C4-2B (cell line): Measurements from ENCODE around the gene PLXNA3.

Experiments used
- H3K27ac ChIP-seq: fragments of 450-650 bp; 2 replicates; pipeline ENCODE4 v1.5.1; 2017
- ZFX ChIP-seq: fragments of 450-650 bp; IDR thresholded peaks from 2 replicates; pipeline ENCODE4 v1.6.1; 2017
- TF ChIP-seq, protein P1 (sequence below): fragments of 450-650 bp; conservative IDR thresholded peaks from 2 replicates; pipeline ENCODE4 v1.5.1; 2017; ENCODE audit warnings: mild to moderate bottlenecking

Gene PLXNA3

DNA sequence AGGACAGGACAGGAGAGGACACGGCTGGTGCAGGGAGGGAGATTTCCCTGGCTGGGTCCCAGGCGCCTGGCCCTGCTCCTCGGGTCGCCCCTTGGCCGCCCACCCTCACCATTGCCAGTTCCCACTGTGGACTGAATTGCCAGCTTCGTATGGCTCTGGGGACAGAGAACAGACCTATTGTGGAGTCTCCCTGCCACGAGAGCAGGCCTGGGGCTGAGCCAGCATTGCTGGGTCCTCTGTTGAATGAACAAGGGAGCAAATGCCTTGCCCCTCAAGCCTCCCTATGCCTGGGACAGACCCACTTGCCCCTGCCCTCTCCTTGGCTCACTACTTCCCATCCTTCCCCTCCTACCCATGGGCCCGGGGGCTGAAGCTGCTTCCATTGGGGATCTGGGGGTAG is 4.3 kb downstream of the PLXNA3 start:
- H3K27ac ChIP-seq: no peak overlapping the region
- no peak for TF ChIP-seq ZFX
- TF ChIP-seq, protein P1, sequence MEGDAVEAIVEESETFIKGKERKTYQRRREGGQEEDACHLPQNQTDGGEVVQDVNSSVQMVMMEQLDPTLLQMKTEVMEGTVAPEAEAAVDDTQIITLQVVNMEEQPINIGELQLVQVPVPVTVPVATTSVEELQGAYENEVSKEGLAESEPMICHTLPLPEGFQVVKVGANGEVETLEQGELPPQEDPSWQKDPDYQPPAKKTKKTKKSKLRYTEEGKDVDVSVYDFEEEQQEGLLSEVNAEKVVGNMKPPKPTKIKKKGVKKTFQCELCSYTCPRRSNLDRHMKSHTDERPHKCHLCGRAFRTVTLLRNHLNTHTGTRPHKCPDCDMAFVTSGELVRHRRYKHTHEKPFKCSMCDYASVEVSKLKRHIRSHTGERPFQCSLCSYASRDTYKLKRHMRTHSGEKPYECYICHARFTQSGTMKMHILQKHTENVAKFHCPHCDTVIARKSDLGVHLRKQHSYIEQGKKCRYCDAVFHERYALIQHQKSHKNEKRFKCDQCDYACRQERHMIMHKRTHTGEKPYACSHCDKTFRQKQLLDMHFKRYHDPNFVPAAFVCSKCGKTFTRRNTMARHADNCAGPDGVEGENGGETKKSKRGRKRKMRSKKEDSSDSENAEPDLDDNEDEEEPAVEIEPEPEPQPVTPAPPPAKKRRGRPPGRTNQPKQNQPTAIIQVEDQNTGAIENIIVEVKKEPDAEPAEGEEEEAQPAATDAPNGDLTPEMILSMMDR: no peak

DNA sequence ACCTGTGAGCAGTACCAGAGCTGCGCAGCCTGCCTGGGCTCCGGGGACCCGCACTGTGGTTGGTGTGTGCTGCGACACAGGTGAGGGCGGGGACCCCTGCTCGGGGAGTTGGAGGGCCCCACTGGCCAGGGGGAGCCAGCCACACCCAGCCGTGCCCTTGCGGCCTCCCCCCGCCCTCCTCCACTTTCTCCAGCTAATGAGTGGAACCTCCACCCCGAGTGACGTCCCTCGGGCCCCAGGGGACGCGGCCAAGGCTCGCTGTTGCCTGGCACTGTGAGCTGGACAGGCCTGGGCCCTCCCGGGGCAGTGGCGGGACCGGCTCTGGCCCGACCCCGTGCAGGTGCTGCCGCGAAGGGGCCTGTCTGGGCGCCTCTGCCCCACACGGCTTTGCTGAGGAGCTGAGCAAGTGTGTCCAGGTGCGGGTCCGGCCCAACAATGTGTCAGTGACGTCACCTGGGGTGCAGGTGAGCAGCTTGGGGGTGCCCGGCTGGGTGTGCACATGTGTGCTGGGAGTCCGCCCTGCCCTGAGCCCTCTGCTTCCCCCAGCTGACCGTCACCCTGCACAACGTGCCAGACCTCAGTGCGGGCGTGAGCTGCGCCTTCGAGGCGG is 5.6 kb downstream of the PLXNA3 start:
- TF ChIP-seq, protein P1: no peak
- no peak for TF ChIP-seq ZFX
- H3K27ac ChIP-seq: no peak overlapping the region

DNA sequence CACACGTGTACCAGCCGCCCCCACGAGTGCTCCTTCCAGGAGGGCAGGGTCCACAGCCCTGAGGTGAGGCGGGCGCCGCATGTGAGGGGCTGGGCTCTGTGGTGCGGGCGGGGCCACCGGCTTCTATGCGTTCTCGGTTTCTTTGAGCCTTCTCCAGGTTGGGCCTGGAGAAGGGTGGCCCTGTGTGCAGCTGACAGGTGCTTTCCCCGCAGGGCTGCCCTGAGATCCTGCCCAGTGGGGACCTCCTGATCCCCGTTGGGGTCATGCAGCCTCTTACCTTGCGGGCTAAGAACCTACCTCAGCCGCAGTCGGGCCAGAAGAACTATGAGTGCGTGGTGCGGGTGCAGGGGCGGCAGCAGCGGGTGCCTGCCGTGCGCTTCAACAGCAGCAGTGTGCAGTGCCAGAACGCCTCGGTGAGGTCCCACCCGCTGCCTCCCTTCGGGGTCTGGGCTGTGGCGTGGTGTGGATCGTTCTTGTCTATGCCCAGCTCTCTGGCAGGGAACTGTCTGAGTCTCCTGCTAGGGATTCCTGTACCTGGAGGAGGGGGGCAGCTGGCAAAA is 6.8 kb downstream of the PLXNA3 start:
- TF ChIP-seq, protein P1: no peak
- TF ChIP-seq ZFX: no peak
- no peak overlapping the region for H3K27ac ChIP-seq

DNA sequence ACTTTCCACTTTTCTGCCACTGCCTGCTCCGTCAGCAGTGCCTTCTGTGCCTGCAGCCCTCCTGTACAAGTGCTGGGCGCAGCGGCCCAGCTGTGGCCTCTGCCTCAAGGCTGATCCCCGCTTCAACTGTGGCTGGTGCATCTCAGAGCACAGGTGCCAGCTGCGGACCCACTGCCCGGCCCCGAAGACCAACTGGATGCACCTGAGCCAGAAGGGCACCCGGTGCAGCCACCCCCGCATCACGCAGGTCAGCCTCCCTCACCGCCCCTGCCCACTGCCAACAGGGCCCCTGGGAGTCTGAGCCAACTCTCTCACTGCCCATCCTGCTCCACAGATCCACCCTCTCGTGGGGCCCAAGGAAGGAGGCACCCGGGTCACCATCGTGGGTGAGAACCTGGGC is 7.5 kb downstream of the PLXNA3 start:
- no peak overlapping the region for H3K27ac ChIP-seq
- TF ChIP-seq ZFX: no peak
- TF ChIP-seq, protein P1: no peak

DNA sequence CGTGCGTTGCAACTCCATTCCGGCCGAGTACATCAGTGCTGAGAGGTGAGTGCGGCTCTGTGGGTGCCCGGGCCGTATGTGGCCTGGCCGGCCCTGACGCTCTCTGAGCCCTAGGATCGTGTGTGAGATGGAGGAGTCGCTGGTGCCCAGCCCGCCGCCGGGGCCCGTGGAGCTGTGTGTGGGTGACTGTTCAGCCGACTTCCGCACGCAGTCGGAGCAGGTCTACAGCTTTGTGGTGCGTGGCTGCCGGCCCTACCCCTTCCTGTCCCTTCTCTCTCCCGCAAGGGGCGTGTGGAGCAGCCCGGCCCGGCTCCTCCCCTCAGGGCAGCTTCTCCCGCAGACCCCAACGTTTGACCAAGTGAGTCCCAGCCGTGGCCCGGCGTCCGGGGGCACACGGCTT is 8.0 kb downstream of the PLXNA3 start:
- no peak overlapping the region for H3K27ac ChIP-seq
- TF ChIP-seq ZFX: no peak
- TF ChIP-seq, protein P1: no peak

DNA sequence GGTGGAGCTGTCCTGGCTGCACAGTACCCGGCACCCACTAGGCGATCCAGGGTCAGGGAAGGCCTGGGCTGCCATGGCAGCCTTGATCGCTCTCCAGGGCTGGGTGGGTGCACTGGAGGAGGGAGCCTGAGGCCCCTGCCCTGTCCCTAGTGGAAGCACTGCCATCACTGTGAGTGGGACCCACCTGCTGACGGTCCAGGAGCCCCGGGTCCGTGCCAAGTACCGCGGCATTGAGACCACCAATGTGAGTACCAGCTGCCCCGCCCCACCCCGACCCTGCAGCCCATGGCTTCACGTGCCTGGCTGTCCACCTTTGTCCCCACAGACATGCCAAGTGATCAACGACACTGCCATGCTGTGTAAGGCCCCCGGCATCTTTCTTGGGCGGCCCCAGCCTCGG is 8.8 kb downstream of the PLXNA3 start:
- TF ChIP-seq ZFX: no peak
- TF ChIP-seq, protein P1: no peak
- H3K27ac ChIP-seq: no peak overlapping the region

DNA sequence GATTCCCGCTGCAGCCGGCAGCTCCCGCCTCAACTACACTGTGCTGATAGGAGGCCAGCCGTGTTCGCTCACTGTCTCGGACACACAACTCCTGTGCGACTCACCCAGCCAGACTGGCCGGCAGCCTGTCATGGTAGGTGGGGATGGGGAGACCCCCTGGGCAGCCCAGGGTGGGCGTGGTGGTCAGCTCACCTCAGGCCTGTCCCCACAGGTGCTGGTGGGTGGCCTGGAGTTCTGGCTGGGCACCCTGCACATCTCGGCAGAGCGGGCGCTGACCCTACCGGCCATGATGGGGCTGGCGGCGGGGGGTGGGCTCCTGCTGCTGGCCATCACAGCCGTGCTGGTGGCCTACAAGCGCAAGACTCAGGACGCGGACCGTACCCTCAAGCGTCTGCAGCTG is 9.5 kb downstream of the PLXNA3 start:
- TF ChIP-seq, protein P1: no peak
- TF ChIP-seq ZFX: no peak
- H3K27ac ChIP-seq: no peak overlapping the region
